Raji (cell line): Measurements from ENCODE around the gene RNF168.

Experiments used
- POLR2A ChIP-seq: IDR thresholded peaks from 2 replicates; pipeline ENCODE4 v1.6.1; 2011; ENCODE audit warnings: low read depth, low read length, control low read depth; ENCODE audit not compliant: insufficient read depth

The RNF168 gene

DNA sequence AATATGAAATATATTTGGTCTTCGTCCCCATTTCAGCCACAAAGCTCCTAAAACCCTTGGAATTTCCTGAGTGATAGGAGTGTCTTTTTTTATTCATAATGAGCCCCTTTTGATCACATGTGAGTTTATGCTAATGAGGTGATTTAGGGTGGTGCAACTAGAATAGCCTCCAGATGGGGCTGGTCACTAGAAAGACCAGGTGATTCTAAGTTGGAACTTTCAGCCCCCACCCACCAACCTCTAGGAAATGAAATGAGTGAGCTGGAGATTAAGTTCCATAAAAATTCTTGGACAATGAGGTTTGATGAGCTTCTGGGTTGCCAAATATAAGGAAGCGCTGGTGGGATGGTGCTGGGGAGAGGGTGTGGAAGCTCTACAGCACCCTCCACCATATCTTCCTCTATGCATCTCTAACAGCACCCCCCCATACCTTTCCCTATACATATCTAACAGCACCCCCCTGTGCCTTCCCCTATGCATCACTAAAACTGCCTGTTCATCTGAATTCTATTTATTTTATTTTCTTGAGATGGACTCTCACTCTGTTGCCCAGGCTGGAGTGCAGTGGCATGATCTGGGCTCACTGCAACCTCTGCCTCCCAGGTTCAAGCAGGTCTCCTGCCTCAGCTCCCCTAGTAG, 13.7 kb upstream of the RNF168 start:
- TF ChIP-seq POLR2A = no peak

DNA sequence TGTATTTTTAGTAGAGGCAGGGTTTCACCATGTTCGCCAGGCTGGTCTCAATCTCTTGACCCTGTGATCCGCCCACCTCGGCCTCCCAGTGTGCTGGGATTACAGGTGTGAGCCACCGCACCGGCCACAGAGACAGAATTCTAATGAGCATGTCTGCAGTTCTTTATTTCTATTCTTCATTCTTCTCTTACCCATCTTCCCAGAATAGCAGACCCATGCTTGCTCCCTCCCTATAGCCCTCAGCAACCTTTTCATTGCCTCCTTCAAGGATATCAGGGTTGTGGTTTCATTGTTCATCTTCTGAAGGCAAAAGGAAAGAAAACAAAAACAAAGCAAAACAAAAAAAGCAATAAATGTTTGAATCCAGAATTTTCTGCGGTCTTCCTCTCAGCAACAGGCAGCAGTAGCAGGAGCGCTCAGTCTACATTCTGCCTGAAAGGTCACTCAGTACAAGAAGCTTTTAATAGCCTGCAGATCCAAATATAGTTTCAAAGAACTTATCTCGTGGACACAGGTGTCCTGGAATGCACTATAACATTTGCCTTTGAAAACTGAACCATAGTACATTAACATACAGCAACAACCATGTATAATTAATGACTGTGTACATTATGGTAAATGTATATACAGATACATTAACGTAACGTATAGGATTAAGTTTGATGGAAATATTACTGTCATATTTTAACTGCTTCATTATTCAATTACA, 11.5 kb upstream of the RNF168 start, which contains the start of gene SMCO1:
SMCO1 (minus strand) TSS at position 434 of the 709 bp plus-strand sequence; CDS start at position 297, 137 bp downstream.
- no peak for TF ChIP-seq POLR2A

DNA sequence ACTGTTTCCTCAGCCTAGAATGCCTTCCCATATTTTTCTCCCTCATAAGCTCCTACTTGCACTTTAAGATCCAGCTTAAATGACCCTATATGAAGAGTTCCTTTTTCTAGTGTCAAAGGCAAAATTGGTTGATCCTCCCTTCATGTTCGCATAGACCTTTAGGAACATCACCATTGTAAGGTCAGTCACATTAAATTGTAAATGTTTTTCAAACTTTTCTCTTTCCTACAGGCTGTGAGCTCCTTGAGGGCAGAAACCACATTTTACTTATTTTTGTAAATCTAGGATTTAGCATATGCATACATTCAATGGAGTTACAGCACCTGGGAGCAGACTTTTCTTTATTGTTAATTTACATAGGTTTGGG, 10.8 kb upstream of the RNF168 start:
- no peak for TF ChIP-seq POLR2A

DNA sequence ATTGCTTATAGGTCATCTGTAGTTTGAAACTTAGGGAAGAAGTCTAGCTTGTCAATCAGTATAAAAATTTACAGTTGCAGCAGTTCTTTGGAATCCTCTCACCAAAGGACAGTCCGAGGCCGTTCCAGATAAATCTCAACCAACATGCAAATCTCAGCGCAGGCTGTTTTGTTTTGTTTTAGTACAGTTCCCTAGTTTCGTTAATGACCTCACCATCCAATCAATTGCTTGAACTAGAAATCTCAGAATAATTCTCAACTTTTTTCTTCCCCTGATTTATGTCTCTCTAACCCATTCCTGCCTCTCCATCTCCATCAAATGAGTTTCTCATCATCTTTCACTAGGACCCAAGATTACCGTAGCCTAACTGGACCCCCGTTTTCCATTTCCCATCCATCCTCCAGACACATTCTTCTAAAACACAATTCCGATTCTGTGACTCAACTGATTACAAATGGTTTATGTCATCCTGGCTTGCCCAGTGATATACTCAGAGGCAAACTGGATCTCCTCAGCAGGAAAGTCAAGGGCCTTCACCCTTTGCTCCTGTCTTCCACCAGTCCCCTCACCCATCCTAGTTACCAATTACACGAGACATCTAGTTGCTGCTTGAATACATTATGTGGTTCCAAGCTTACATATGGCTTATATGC, 10.3 kb upstream of the RNF168 start:
- no peak for TF ChIP-seq POLR2A

DNA sequence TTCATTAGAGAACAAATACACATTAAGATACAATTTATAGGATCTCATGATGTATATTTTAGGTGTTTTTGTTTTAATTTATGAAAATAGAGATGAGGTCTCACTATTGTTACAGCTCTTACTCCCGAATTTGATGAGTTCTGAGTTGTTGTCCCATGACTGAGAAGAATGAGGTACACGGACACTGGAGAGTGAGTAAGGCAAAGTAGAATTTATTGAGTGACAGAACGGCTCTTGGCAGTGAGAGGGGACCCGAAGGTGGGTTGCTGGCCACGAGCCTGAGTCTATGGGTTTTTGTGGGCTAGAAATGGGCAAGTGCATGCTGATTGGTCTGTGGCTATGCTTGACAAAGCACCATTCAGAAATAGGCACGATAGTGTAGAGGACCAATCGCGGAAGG, 3.1 kb upstream of the RNF168 start:
- TF ChIP-seq POLR2A = no peak

- no peak for TF ChIP-seq POLR2A
Measured at GRCh38 chr3:196504556-196504955, 988 bp upstream of the RNF168 start.

- no peak for TF ChIP-seq POLR2A
Measured at GRCh38 chr3:196502775-196503195, 783 bp downstream of the RNF168 start.

DNA sequence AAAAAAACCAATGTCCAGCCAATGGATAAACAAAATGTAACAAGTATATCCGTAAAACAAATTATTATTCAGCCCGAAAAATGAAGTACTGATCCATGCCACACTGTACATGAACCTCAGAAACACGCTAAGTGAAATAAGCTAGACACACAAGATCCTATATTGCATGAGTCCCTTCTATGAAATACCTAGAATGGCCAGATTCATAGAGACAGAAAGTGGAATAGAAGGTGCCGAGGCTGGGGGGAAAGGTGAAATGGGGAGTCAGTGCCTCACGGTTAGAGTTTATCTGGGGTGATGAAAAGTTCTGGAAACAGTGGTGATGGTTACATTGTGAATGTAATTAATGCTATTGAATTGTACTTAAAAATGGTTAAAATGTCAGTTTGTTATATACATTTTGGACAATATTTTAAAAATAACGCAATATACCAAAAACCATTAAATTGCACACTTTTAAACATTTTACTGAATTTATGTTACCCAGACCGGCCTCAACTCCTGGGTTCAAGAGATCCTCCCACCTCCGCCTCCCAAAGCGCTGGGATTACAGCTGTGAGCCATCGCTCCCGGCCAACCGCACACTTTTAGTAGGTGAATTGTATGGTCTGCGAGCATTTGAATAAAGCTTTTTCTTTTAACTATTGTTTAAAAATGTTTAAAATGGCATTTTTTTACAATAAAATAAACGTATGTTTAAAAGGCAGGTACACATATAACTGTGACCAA, 2.1 kb downstream of the RNF168 start:
- no peak for TF ChIP-seq POLR2A

DNA sequence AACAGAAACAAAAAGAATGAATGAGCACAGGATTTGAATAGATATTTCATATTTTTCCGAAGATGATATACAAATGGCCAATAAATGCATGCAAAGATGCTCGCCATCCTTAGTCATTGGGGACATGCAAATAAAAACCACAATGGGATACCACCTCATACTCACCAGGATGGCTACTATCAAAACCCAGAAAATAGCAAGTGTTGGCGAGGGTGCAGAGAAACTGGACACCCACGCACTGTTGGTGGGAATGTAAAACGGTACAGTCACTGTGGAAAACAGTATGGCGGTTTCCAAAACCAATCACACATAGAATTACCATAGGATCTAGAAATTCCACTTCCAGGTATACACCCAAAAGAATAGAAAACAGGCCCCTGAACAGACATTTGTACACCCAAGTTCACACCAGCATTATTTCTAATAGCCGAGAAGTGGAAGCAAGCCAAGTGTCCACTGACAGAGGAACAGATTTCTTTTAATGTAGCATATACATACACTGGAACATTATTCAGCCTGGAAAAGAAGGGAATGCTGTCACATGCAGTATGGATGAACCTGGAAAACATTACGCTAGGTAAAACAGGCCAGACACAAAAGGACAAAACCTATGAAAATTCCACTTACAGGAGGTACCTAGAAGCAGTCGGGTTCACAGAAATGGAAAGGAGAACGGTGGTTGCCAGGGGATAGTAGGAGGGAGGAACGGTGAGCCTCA, 3.6 kb downstream of the RNF168 start:
- TF ChIP-seq POLR2A = no peak

GRCh38 chr3:196499061-196499460, 4.5 kb downstream of the RNF168 start:
- TF ChIP-seq POLR2A = no peak

- no peak for TF ChIP-seq POLR2A
Measured at GRCh38 chr3:196498297-196498696, 5.3 kb downstream of the RNF168 start.

- TF ChIP-seq POLR2A = no peak
Measured at GRCh38 chr3:196496183-196496582, 7.4 kb downstream of the RNF168 start.

DNA sequence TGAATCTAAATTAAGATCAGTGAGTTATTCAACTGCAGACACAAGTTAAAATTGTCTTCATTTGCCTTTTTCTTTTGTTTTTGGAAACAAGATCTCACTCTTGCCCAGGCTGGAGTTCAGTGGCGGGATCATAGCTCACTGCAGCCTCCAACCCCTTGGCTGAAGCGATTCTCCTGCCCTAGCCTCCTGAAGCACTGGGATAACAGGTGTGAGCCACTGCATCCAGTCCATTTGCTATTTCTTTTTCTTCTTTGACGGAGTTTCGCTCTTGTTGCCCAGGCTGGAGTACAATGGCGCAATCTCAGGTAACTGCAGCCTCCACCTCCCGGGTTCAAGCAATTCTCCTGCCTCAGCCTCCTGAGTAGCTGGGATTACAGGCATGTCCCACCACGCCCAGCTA, 10.3 kb downstream of the RNF168 start:
- no peak for TF ChIP-seq POLR2A

DNA sequence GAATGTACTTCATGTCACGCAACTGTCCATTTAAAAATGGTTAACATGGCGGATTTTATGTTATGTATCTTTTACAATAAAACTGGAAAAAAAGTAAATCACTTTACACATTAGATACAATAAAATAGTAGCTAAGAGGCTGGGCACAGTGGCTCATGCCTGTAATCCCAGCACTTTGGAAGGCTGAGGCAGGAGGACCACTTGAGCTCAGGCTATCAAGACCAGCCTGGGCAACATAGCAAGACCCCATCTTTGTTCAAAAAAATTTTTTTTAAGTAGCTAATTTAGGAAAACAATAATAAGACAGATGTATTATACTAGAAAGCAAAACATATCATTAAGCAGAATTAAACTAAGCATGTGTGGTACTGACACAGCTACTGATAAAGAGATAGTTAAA, 11.5 kb downstream of the RNF168 start:
- TF ChIP-seq POLR2A = no peak

DNA sequence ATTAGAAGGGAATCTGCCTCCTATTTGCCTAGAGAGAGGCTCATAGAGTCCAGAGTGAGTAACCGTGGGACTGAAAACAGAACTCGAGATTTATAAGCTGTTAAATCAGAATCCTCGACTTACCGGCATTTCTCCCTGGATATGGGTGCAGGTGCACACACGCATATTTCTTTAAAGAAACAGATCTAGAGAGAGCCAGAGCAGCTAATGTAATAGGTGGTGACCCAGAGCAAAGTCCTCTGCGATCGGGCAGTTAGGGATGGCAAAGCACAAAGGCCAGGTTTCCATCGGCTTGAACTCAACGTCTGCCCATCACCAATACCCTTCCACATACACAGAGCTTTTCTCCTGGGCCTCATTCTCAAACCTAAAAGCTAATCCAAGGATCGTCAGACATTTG, 13.8 kb downstream of the RNF168 start:
- TF ChIP-seq POLR2A = no peak
